PFSK-1 (cell line): Measurements from ENCODE around the gene ACTN4.

ENCODE experiments used
- FOXP2 ChIP-seq: optimal IDR thresholded peaks from 2 replicates; pipeline ENCODE3; 2011; ENCODE audit warnings: borderline replicate concordance, control low read depth, inconsistent platforms; ENCODE audit not compliant: insufficient read depth; ENCODE audit errors: extremely low read length, extremely low read depth
- POLR2AphosphoS5 ChIP-seq: IDR thresholded peaks from 2 replicates; pipeline ENCODE4 v1.6.1; 2012; ENCODE audit warnings: low read depth, mild to moderate bottlenecking, control low read depth, low read length, moderate library complexity
- REST ChIP-seq, 2 experiments: IDR thresholded peaks; 2 replicates each; pipeline versions ENCODE4 v1.6.1 to v1.8.0; 2011 to 2012; ENCODE audit warnings: low read depth in 2 of 2, low read length in 2 of 2, control low read depth in 1 of 2, inconsistent platforms in 1 of 2, mild to moderate bottlenecking in 1 of 2, moderate library complexity in 1 of 2; ENCODE audit not compliant: insufficient read depth in 1 of 2
- SIN3A ChIP-seq: IDR thresholded peaks from 2 replicates; pipeline ENCODE4 v1.6.1; 2012; ENCODE audit warnings: mild to moderate bottlenecking, low read length, moderate library complexity, borderline replicate concordance; ENCODE audit not compliant: insufficient read depth
- TAF1 ChIP-seq: IDR thresholded peaks from 2 replicates; pipeline ENCODE4 v1.6.1; 2012; ENCODE audit warnings: low read length, control low read depth, borderline replicate concordance; ENCODE audit not compliant: insufficient read depth

Gene ACTN4

GRCh38 chr19:38714354-38714778 is 66.9 kb downstream of the ACTN4 start:
- TF ChIP-seq POLR2AphosphoS5 (no peak), TAF1 (no peak), REST (IDR thresholded peaks at IDR 0.05; ENCODE audit: insufficient read depth in 1 of 2, low read depth in 2 of 2, low read length in 2 of 2) (no peak), FOXP2 (no peak), SIN3A (no peak)

GRCh38 chr19:38715555-38715954 is 68.1 kb downstream of the ACTN4 start:
- TF ChIP-seq TAF1 (no peak), REST (IDR thresholded peaks at IDR 0.05; ENCODE audit: insufficient read depth in 1 of 2, low read depth in 2 of 2, low read length in 2 of 2) (no peak), SIN3A (no peak), POLR2AphosphoS5 (no peak), FOXP2 (no peak)

- TF ChIP-seq REST (IDR thresholded peaks at IDR 0.05; ENCODE audit: insufficient read depth in 1 of 2, low read depth in 2 of 2, low read length in 2 of 2): no peak
- TF ChIP-seq POLR2AphosphoS5: no peak
- TF ChIP-seq SIN3A: no peak
- no peak for TF ChIP-seq FOXP2
- TF ChIP-seq TAF1: no peak
Observed at GRCh38 chr19:38717051-38717450, 69.6 kb downstream of the ACTN4 start.

GRCh38 chr19:38717855-38718254 is 70.4 kb downstream of the ACTN4 start:
- TF ChIP-seq POLR2AphosphoS5: no peak
- no peak for TF ChIP-seq FOXP2
- no peak for TF ChIP-seq REST (IDR thresholded peaks at IDR 0.05; ENCODE audit: insufficient read depth in 1 of 2, low read depth in 2 of 2, low read length in 2 of 2)

GRCh38 chr19:38718747-38719543 is 71.5 kb downstream of the ACTN4 start:
- TF ChIP-seq SIN3A: no peak
- no peak for TF ChIP-seq TAF1
- no peak for TF ChIP-seq FOXP2
- no peak for TF ChIP-seq POLR2AphosphoS5
- no peak for TF ChIP-seq REST (IDR thresholded peaks at IDR 0.05; ENCODE audit: insufficient read depth in 1 of 2, low read depth in 2 of 2, low read length in 2 of 2)
